GM18858 (cell line): Measurements from ENCODE around the gene RBP7.
"Not testable (repeated sequence)": the region's sequence is repeated elsewhere in the genome, so short reads cannot be mapped to it uniquely, and the experiment has no call there.

Source experiments
- ATAC-seq: cut with Tn5 transposase; IDR thresholded peaks from one replicate; pipeline ENCODE4 v1.9.1; 2021; ENCODE audit not compliant: unreplicated experiment

RBP7 gene

GRCh38 chr1:10028956-10029500, 32.0 kb downstream of the RBP7 start:
- not testable (repeated sequence) for ATAC-seq

- no peak for ATAC-seq
These were observed 34.4 kb downstream of the RBP7 start for GRCh38 chr1:10031461-10031860.

- ATAC-seq = peak; percentile 86
These were observed 35.7 kb downstream of the RBP7 start, which contains the start of gene UBE4B for GRCh38 chr1:10032590-10033358. TSS of gene UBE4B (plus strand) at chr1:10032958. CDS start at chr1:10033671, 713 bp downstream.

- peak; percentile 3 for ATAC-seq
These were observed 36.4 kb downstream of the RBP7 start for GRCh38 chr1:10033359-10033845.

- no peak for ATAC-seq
These were observed 45.7 kb downstream of the RBP7 start for GRCh38 chr1:10042746-10043145.

GRCh38 chr1:10045480-10046355, 48.7 kb downstream of the RBP7 start:
- ATAC-seq = no peak

GRCh38 chr1:10046356-10047085, 49.5 kb downstream of the RBP7 start:
- no peak for ATAC-seq

- ATAC-seq = no peak
These were observed 51.6 kb downstream of the RBP7 start for GRCh38 chr1:10048601-10049000.

- no peak for ATAC-seq
These were observed 53.6 kb downstream of the RBP7 start for GRCh38 chr1:10050611-10051010.

- ATAC-seq = no peak
These were observed 54.6 kb downstream of the RBP7 start for GRCh38 chr1:10051656-10052055.

GRCh38 chr1:10052347-10052746, 55.3 kb downstream of the RBP7 start:
- no peak for ATAC-seq

- ATAC-seq = no peak
These were observed 57.4 kb downstream of the RBP7 start for GRCh38 chr1:10054465-10054864.

- ATAC-seq = no peak
These were observed 59.6 kb downstream of the RBP7 start for GRCh38 chr1:10056599-10056987.

GRCh38 chr1:10057343-10057742, 60.3 kb downstream of the RBP7 start:
- no peak for ATAC-seq

- ATAC-seq = no peak
These were observed 60.8 kb downstream of the RBP7 start for GRCh38 chr1:10057796-10058195.

GRCh38 chr1:10059342-10059718, 62.3 kb downstream of the RBP7 start:
- ATAC-seq = no peak

GRCh38 chr1:10060311-10061100, 63.5 kb downstream of the RBP7 start:
- no peak for ATAC-seq

GRCh38 chr1:10061276-10061675, 64.2 kb downstream of the RBP7 start:
- no peak for ATAC-seq

- ATAC-seq = no peak
These were observed 66.8 kb downstream of the RBP7 start for GRCh38 chr1:10063878-10064277.
